Measurements from ENCODE around the gene MYO5B.
"Not testable (repeated sequence)": the region's sequence is repeated elsewhere in the genome, so short reads cannot be mapped to it uniquely, and the experiment has no call there.

MYO5B gene

DNA sequence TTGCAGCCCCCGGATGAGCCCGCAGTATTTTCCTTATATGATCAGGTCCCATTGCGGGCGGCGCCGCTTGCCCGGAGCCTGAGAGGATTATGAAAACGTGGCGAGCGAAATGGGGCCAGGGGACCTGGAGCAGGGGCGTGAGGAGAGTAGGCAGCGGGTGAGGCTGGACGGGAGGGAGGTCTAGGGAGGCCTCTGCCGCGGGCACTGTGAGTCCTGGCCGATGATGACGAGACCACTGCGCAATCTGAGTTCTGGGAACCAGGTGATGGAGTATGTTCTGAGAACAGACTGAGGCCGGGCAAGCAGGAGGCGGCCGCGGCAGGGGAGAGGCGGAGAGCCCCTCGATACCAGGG, 380.8 kb downstream of the MYO5B start:
- peak; percentile 89 for DNase-seq

DNA sequence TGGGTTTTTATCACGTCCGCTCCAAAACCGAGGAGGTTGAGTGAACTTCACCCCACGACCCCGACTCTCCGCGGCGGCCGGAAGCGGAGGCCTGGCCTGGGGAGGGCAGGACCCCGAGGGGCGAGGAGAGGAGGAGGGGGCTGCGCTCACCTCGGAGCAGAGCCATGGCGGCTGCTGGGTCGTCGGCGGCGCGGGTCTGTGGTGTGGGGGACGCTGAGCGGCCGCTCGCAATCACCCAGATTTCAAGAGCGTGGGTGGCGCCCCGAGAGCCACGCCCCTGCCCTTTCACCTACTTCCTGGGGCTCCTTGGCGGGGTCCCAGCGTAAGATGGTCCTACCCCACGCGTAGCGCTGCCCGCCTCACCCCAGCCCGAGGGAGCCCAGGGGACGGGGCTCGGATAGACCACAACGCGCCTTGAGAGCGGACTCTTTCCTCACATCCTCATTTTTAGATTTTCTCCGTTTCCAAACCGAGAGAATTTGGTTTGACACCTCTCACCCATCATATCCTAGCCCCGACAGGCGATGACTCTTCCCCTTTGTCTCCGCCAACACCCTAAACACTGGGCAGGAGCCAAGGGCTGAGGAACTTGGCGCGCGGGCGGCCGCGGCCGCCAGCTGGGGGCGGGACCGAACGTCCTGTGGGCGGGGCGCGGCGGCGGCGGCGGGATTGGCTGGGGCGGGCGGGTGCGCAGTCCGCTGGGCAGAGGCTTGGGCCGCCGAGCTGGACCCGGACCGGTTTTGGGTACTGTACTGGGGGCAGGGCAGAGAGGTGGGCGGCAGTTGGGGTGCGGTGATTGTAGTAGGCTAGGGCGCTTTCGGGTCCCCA, 381.4 kb downstream of the MYO5B start, which contains the start of gene ACAA2:
ACAA2 (minus strand) TSS at position 215 of the 828 bp plus-strand sequence; CDS start at position 166, 49 bp downstream.
- peak; percentile 95 for DNase-seq

GRCh38 chr18:49813069-49813318, 382.0 kb downstream of the MYO5B start:
- DNase-seq: peak; percentile 78

- no peak for DNase-seq
These were observed 382.5 kb downstream of the MYO5B start for GRCh38 chr18:49812286-49813068.

- DNase-seq: peak; percentile 30
These were observed 383.6 kb downstream of the MYO5B start for GRCh38 chr18:49811151-49811938.

- DNase-seq: not testable (repeated sequence)
These were observed 386.3 kb downstream of the MYO5B start for GRCh38 chr18:49808553-49809191.

GRCh38 chr18:49804096-49804495, 390.9 kb downstream of the MYO5B start:
- no peak for DNase-seq

DNA sequence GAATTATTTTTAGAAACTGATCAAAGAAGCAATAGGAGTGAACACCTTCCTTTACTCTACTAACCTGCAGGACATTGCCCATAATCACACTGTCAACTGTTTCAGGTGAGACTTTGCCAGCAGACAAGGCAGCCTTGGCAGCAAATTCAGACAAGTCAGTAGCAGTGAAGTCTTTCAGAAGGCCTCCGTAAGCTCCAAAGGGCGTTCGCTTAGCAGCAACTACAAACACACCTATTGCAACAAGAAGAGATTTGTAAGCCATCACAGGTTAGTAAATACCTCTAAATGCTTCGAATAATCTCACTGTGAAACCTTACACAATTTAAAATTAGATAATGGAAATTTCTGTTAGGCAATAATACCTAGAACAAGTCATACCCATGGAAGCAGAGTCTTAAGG, 392.3 kb downstream of the MYO5B start:
- DNase-seq: no peak

DNA sequence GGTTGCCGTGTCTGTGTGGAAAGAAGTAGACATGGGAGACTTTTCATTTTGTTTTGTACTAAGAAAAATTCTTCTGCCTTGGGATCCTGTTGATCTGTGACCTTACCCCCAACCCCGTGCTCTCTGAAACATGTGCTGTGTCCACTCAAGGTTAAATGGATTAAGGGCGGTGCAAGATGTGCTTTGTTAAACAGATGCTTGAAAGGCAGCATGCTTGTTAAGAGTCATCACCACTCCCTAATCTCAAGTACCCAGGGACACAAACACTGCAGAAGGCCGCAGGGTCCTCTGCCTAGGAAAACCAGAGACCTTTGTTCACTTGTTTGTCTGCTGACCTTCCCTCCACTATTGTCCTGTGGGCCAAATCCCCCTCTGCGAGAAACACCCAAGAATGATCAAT, 394.5 kb downstream of the MYO5B start:
- not testable (repeated sequence) for DNase-seq

DNA sequence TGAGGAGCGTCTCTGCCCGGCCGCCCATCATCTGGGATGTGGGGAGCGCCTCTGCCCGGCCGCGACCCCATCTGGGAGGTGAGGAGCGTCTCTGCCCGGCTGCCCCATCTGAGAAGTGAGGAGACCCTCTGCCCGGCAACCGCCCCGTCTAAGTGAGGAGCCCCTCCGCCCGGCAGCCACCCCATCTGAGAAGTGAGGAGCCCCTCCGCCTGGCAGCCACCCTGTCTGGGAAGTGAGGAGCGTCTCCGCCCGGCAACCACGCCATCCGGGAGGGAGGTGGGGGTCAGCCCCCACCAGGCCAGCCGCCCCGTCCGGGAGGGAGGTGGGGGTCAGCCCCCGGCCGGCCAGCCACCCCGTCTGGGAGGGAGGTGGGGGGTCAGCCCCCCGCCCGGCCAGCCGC, 395.1 kb downstream of the MYO5B start:
- DNase-seq: not testable (repeated sequence)

GRCh38 chr18:49798001-49798400, 396.9 kb downstream of the MYO5B start:
- no peak for DNase-seq

GRCh38 chr18:49795612-49796552, 399.1 kb downstream of the MYO5B start:
- DNase-seq: peak; percentile 41

GRCh38 chr18:49794743-49795142, 400.2 kb downstream of the MYO5B start:
- no peak for DNase-seq

DNA sequence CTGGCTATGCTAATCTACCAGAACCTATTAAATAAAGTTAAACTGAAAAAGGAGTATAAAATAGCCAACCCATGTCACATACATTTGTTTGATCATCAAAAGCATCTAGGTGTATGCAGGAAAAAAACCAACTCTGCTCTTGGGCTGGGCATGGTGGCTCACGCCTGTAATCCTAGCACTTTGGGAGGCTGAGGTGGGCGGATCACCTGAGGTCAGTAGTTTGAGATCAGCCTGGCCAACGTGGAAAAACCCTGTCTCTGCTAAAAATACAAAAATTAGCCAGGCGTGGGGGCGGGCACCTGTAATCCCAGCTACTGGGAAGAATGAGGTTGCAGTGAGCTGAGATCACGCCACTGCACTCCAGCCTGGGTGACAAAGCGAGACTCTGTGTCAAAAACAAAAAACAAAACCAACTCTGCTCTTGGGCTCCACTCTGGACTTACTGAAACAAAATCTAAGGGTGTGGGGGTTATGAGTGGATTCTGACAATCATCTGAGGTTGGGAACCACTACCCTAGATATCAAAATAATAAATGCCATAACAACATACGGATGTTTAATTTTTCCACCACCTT, 405.3 kb downstream of the MYO5B start:
- not testable (repeated sequence) for DNase-seq

GRCh38 chr18:49788327-49788898, 406.5 kb downstream of the MYO5B start:
- DNase-seq: peak; percentile 78

DNA sequence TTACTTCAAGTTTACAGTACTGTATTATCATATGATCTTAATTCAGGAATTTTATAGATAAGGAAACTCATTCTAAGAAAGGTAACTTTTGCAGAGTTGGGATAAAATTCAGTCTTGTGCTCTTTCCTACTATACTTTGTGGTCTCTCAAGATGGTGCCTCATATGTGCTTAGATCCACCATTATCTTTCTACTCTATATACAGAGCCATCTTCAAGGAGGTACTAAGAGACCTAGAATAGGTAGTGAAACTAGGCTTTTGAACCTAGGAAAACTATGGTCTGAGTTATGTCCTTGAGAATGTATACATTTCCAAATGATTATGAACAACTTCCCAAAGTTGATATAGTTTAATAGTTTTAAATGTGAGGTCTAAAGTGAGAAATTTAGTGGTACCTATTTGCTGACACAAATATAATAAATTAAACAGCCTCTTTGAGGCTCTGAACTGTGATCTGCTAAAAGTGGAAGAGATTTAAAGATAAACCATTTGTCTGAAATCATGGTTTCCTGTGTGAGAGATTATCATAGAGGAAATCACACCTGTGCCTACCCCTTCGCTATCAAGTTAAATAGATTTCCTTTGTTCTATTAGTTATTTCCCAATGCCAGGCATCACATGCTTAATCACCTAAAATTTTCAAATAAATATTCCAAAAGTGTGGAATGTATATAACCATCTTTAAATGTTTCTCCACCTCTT, 408.8 kb downstream of the MYO5B start:
- no peak for DNase-seq

GRCh38 chr18:49784427-49785185, 410.3 kb downstream of the MYO5B start:
- DNase-seq: peak; percentile 27

- not testable (repeated sequence) for DNase-seq
These were observed 411.3 kb downstream of the MYO5B start for GRCh38 chr18:49783631-49784030.

DNA sequence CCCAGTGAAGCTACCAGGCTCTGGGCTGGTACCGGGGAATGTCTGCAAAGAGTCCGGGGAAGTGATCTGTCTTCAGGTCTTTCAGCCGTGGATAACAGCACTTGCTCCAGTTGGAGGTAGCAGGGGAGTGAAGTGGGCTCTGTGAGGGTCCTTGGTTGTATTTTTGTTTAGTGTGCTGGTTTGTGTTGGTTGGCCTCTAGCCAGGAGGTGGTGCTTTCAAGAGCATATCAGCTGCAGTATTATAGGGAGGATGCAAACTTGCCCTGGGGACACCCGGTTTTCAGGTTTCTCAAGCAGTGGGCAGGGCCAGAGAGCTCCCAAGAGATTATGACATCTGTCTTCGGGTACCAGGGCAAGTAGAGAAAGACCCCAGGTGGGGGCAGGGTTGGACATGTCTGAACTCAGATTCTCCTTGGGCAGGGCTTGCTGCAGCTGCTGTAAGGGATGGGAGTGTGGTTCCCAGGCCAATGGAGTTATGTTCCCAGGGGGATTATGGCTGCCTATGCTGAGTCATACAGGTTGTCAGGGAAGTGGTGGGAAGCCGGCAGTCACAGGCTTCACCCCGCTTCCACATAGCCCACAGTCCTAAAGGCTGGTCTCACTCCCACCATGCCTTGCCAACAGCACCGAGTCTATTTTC, 416.0 kb downstream of the MYO5B start:
- DNase-seq: no peak
